ENCODE results near the gene MRPL10. TPM values are rescaled to one million over a fixed set of nuclear protein-coding genes. Genes with fewer than 3 reads are reported as not detected.

MRPL10 gene
- total and polyA plus RNA-seq, 10 donors = 24.4 to 46.1 (median 34.2) TPM

- peaks cover 0 to 86% (median 17%) of the 10 kb centered on the region in 7 donors for H3K27me3 ChIP-seq (replicated peaks in 1 of 7)
- H3K4me3 ChIP-seq = no peak overlapping the region
- peaks cover 0 to 10% (median 0%) of the 10 kb centered on the region in 6 donors for H3K4me1 ChIP-seq
- peak; percentile 18 for DNase-seq
- intact Hi-C loops (cut with DNase I; ENCODE audit: low total_unique reads) = no loop called here
- no peak overlapping the region for H3K27ac ChIP-seq
- no peaks in the 10 kb centered on the region for H3K9me3 ChIP-seq
- WGBS, 5 donors = 49 to 74% (median 61%) methylated on average over 4 of the region's 4 CpGs
- TF ChIP-seq POLR2A (IDR thresholded peaks at IDR 0.05) (no peak), CTCF (IDR thresholded peaks at IDR 0.05 in 8 of 11, conservative IDR thresholded peaks at IDR 0.05 in 3 of 11) (no peak), POLR2AphosphoS5 (IDR thresholded peaks at IDR 0.05) (no peak)
- no peaks in the 10 kb centered on the region for H3K36me3 ChIP-seq
Observed at GRCh38 chr17:47873200-47874090, 42.1 kb upstream of the MRPL10 start.

GRCh38 chr17:47872651-47873161 lies 41.4 kb upstream of the MRPL10 start:
- 67 to 83% (median 77%) methylated on average over 4 to 15 of the region's 15 CpGs for WGBS, 5 donors
- no peak for TF ChIP-seq CTCF (IDR thresholded peaks at IDR 0.05 in 8 of 11, conservative IDR thresholded peaks at IDR 0.05 in 3 of 11)
- H3K4me3 ChIP-seq = no peak overlapping the region
- no peak overlapping the region for H3K27ac ChIP-seq
- H3K27me3 ChIP-seq (replicated peaks in 1 of 7) = peaks cover 0 to 84% (median 17%) of the 10 kb centered on the region in 7 donors
- intact Hi-C loops (cut with DNase I; ENCODE audit: low total_unique reads) = no loop called here
- peaks cover 0 to 10% (median 0%) of the 10 kb centered on the region in 6 donors for H3K4me1 ChIP-seq
- no peaks in the 10 kb centered on the region for H3K9me3 ChIP-seq
- DNase-seq = peak; percentile 56
- no peaks in the 10 kb centered on the region for H3K36me3 ChIP-seq

GRCh38 chr17:47872019-47872650 lies 40.8 kb upstream of the MRPL10 start:
- Histone ChIP-seq H3K4me3 (no peak overlapping the region), H3K36me3 (no peaks in the 10 kb centered on the region), H3K9me3 (no peaks in the 10 kb centered on the region), H3K27ac (no peak overlapping the region), H3K4me1 (peaks cover 0 to 10% (median 0%) of the 10 kb centered on the region in 6 donors), H3K27me3 (replicated peaks in 1 of 7) (peaks cover 0 to 80% (median 17%) of the 10 kb centered on the region in 7 donors)
- WGBS, 5 donors = 25 to 57% (median 36%) methylated on average over 28 to 29 of the region's 29 CpGs
- DNase-seq = peak; percentile 33
- no peak for TF ChIP-seq POLR2AphosphoS5 (IDR thresholded peaks at IDR 0.05)
- intact Hi-C loops (cut with DNase I; ENCODE audit: low total_unique reads) = no loop called here

GRCh38 chr17:47871048-47871447 lies 39.7 kb upstream of the MRPL10 start:
- Histone ChIP-seq H3K36me3 (no peaks in the 10 kb centered on the region), H3K27me3 (replicated peaks in 1 of 7) (peaks cover 0 to 90% (median 17%) of the 10 kb centered on the region in 7 donors), H3K27ac (no peak overlapping the region), H3K4me1 (peaks cover 0 to 10% (median 0%) of the 10 kb centered on the region in 6 donors), H3K9me3 (no peaks in the 10 kb centered on the region), H3K4me3 (no peak overlapping the region)
- no peak for TF ChIP-seq CTCF (IDR thresholded peaks at IDR 0.05 in 8 of 11, conservative IDR thresholded peaks at IDR 0.05 in 3 of 11)
- no peak for TF ChIP-seq POLR2AphosphoS5 (IDR thresholded peaks at IDR 0.05)
- no peak for TF ChIP-seq POLR2A (IDR thresholded peaks at IDR 0.05)
- DNase-seq = no peak
- intact Hi-C loops (cut with DNase I; ENCODE audit: low total_unique reads) = no loop called here
